SK-N-SH (cell line): ENCODE data around the gene CIAO2B.

Experiments
- CHD2 ChIP-seq: fragments of 150-350 bp; IDR thresholded peaks from 2 replicates; pipeline ENCODE4 v1.6.1; 2018; ENCODE audit warnings: low read length; ENCODE audit not compliant: partially characterized antibody
- EP300 ChIP-seq, 2 experiments: IDR thresholded peaks; 2 replicates each; pipeline versions ENCODE4 v1.4.0 to v1.6.1; 2012; ENCODE audit warnings: borderline replicate concordance in 1 of 2, low read depth in 1 of 2, low read length in 1 of 2
- JUND ChIP-seq: IDR thresholded peaks from 2 replicates; pipeline ENCODE4 v1.4.0; 2012
- RCOR1 ChIP-seq: fragments of 150-350 bp; IDR thresholded peaks from 2 replicates; pipeline ENCODE4 v1.6.1; 2017; ENCODE audit warnings: antibody characterized with exemption, low read length
- RXRA ChIP-seq: IDR thresholded peaks from 2 replicates; pipeline ENCODE4 v1.4.0; 2012; ENCODE audit warnings: low read depth, mild to moderate bottlenecking, borderline replicate concordance
- SMC3 ChIP-seq: IDR thresholded peaks from 2 replicates; pipeline ENCODE4 v1.6.1; 2012; ENCODE audit warnings: low read depth, low read length, improper control_type of control experiment
- ZBTB33 ChIP-seq: IDR thresholded peaks from 2 replicates; pipeline ENCODE4 v1.4.0; 2012; ENCODE audit warnings: low read depth, borderline replicate concordance
- TF ChIP-seq, protein P1 (sequence below): fragments of 200-600 bp; sonication (generic); IDR thresholded peaks from 2 replicates; pipeline ENCODE4 v1.6.1; 2017; ENCODE audit warnings: antibody characterized with exemption, mild to moderate bottlenecking, moderate library complexity

DNA sequence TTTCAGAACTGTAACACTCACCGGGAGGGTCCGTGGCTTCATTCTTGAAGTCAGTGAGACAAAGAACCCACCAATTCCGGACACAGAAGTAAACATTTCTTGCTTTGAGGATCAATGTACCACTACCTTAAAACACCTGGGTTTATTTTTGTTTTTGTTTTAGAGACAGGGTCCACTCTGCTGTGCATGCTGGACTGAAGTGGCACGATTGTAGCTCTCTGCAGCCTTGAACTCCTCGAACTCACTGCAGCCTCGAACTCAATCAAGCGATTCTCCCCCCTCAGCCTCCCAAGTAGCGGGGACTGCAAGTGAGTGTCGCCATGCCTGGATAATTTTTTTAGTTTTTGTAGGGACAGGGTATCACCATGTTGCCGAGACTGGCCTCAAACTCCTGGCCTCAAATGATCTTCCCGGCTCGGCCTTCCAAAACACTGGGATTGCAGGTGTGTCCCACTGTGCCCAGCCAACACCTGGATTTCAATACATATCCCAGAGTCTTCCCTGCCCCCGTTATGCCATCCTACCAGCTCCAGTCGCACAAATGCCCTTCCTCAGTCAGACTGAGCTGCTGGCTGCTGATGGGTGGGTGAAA lies 41.2 kb upstream of the CIAO2B start:
- TF ChIP-seq EP300 (IDR thresholded peaks at IDR 0.05; ENCODE audit: borderline replicate concordance in 1 of 2, low read depth in 1 of 2, low read length in 1 of 2) (no peak), SMC3 (no peak), RCOR1 (no peak), ZBTB33 (no peak), CHD2 (no peak), RXRA (no peak), JUND (no peak)
- TF ChIP-seq, protein P1, sequence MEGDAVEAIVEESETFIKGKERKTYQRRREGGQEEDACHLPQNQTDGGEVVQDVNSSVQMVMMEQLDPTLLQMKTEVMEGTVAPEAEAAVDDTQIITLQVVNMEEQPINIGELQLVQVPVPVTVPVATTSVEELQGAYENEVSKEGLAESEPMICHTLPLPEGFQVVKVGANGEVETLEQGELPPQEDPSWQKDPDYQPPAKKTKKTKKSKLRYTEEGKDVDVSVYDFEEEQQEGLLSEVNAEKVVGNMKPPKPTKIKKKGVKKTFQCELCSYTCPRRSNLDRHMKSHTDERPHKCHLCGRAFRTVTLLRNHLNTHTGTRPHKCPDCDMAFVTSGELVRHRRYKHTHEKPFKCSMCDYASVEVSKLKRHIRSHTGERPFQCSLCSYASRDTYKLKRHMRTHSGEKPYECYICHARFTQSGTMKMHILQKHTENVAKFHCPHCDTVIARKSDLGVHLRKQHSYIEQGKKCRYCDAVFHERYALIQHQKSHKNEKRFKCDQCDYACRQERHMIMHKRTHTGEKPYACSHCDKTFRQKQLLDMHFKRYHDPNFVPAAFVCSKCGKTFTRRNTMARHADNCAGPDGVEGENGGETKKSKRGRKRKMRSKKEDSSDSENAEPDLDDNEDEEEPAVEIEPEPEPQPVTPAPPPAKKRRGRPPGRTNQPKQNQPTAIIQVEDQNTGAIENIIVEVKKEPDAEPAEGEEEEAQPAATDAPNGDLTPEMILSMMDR: no peak
